T-helper 1 cell treated with Interleukin-12 subunit alpha and Interleukin-12 subunit beta and Interleukin-4 antibody, amounts not matched to agents 30 μg/mL and 1 μg/mL, for 36 hours (primary cell): ENCODE data around the gene TMEM63A.

ENCODE experiments used
- H3K27ac Mint-ChIP-seq: one replicate; pipeline ENCODE4 v1.8.0; 2021; ENCODE audit warnings: mild to moderate bottlenecking, mixed read lengths
- H3K27me3 Mint-ChIP-seq: one replicate; pipeline ENCODE4 v1.8.0; 2021; ENCODE audit warnings: low read depth, mixed read lengths
- H3K36me3 Mint-ChIP-seq: one replicate; pipeline ENCODE4 v1.8.0; 2021; ENCODE audit warnings: low read depth, mixed read lengths
- H3K4me1 Mint-ChIP-seq: one replicate; pipeline ENCODE4 v1.8.0; 2021; ENCODE audit warnings: low read depth, mixed read lengths
- H3K4me3 Mint-ChIP-seq: one replicate; pipeline ENCODE4 v1.8.0; 2021; ENCODE audit warnings: mild to moderate bottlenecking, moderate library complexity, mixed read lengths
- H3K9me3 Mint-ChIP-seq: one replicate; pipeline ENCODE4 v1.8.0; 2021; ENCODE audit warnings: mixed read lengths

TMEM63A gene

DNA sequence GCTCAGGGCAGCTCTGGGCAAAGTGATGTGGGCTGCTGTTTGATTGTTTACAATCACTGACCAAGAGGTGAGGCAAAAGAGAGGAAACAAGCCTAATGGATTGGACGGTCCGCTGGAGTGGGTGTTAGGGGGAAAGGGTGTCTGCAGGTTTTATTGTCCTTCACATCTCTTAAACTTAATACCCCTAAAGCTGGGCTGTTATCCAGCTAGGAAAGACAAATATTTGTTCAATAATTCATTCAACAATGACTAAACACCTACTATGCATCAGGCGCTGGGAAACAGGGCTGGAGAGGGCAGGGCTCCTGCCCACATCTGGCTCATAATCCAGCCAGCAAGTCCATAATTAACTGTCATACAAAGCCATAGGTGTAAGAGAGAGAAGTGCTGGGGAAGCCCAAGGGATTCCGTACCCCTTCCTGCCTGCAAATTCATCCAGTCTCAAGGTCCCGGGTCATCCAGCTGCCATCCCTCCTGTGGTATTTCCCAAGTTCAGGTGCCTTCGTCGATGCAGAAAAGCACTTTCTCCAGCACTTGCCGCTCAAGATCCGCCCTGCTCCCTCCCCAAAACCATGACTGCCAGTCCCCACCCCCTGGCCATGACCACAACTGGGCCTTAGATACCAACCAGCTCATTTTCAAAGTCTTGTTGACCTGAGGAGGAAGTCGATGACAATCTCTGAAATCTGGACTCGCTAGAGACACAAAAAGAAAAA is 10.7 kb downstream of the TMEM63A start:
- Mint-ChIP-seq H3K27me3 (no peaks in the 10 kb centered on the region), H3K4me3 (no peak overlapping the region), H3K27ac (no peak overlapping the region), H3K4me1 (peaks cover 25% of the 10 kb centered on the region), H3K9me3 (no peaks in the 10 kb centered on the region), H3K36me3 (peaks cover 46% of the 10 kb centered on the region)

DNA sequence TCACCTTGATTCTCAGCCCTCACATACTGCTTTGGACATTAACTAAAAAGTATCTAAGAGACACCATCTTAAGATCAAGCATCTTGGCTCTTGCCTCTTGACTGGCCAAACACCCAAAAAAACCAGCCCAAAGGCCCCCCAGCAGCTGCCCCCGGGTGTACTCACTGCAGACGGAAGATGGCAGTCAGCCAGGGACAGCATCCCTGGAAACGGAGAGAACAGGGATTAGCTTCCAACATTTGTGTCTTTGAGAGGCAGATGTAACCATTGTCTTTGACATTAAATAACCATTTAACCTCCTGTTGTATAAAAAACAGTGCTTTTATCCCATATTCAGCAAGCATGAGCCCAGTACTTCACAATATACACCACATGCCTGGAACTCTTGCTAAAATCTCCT is 11.3 kb downstream of the TMEM63A start:
- Mint-ChIP-seq H3K9me3 (no peaks in the 10 kb centered on the region), H3K27me3 (no peaks in the 10 kb centered on the region), H3K27ac (no peak overlapping the region), H3K4me3 (no peak overlapping the region), H3K4me1 (peaks cover 25% of the 10 kb centered on the region), H3K36me3 (peaks cover 52% of the 10 kb centered on the region)

DNA sequence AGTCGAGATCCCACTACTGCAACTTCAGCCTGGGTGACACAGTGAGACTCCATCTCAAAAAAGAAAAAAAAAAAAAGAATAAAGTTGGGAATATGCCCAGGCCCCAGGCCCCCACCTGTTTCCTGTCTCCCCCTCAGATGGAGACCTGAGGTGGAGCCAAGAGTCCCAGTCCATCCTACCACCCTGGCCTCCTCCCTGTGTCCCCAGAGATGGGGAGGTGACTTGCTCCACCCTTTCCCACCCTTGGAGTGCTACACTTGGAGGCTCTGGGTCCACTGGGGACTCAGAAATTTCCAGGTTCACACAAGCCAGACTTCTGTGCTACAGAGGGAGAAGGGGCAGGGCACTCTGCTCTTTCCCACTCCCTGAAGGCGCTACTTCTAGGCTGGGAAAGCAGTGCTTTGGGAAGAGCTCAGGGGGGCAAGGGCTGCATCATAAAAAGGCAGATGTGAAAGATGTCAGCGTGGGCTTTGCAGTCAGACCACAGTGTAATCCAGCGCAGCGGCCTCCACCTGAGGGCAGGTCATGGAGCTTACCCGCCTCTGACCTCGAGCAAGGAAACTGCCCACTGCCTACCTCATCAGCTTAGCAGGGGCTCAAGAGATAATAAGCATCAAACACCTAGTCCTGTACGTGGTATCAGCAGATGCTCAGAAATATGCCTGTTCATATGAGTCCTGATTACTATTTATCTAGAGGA is 13.4 kb downstream of the TMEM63A start:
- Mint-ChIP-seq H3K9me3 (no peaks in the 10 kb centered on the region), H3K27ac (no peak overlapping the region), H3K36me3 (peaks cover 53% of the 10 kb centered on the region), H3K4me1 (peaks cover 24% of the 10 kb centered on the region), H3K27me3 (no peaks in the 10 kb centered on the region), H3K4me3 (no peak overlapping the region)

DNA sequence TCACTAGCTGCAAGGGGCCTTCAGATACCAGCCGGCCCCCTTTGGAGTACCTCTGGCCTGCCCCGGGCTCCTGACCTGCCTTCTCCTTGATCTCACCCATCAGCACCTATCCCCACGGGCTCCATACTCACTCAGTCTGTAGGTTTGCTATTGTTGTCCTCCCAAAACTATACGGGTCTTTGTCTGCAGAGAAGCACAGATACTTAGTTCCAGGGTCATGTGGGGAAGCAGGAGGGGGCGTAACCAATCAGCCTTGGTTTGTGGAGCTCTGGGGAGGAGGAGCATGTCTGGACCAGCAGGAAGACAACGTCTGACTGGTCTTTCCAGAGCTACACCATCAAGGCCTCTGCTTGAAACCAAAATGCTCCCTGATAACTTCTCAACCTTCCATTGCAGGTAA is 15.2 kb downstream of the TMEM63A start:
- Mint-ChIP-seq H3K4me3 (peak overlapping the region; percentile 29), H3K4me1 (peaks cover 24% of the 10 kb centered on the region), H3K27ac (peak overlapping the region; percentile 13), H3K36me3 (peaks cover 54% of the 10 kb centered on the region), H3K27me3 (no peaks in the 10 kb centered on the region), H3K9me3 (no peaks in the 10 kb centered on the region)

DNA sequence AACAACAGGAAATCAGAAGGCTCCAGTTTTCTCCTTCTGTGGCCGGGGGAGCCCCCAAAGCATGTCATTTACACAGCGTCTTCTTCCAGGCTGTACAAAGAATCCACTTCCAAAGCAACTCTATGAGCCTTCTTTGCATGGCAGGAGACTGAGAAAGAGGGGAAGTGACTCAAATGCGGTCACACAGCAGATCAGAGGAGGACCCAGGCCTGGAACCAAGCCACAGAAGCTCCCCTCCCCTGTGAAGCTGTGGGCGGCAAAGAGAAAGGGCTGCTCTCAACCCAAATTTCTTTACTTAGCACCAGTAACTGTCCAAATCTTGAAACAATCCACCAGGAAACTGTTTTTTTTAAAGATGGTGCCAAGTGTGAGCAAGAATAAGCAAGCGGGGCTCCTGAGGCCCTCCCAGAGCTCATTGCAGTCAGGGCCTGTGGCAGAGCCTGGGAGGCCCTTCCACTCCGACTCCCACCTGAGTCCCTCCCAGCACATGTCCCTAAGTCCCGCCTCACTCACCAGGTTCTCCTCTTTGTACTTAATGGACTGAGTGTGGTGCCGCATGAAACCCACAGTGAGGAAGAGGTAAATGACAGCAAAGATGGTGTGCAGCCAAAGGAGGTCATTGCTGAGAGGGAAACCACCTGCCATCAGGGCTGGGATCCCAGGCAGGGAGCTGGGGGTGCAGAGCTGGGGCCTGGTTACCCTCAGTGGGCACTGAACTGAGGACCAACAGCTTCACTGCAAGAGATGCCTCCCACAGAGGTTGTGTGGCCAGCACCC is 15.9 kb downstream of the TMEM63A start:
- H3K36me3 Mint-ChIP-seq, result peaks cover 51% of the 10 kb centered on the region
- peak overlapping the region; percentile 69 for H3K4me3 Mint-ChIP-seq
- H3K27ac Mint-ChIP-seq, result peak overlapping the region; percentile 77
- peaks cover 24% of the 10 kb centered on the region for H3K4me1 Mint-ChIP-seq
- no peaks in the 10 kb centered on the region for H3K9me3 Mint-ChIP-seq
- no peaks in the 10 kb centered on the region for H3K27me3 Mint-ChIP-seq

DNA sequence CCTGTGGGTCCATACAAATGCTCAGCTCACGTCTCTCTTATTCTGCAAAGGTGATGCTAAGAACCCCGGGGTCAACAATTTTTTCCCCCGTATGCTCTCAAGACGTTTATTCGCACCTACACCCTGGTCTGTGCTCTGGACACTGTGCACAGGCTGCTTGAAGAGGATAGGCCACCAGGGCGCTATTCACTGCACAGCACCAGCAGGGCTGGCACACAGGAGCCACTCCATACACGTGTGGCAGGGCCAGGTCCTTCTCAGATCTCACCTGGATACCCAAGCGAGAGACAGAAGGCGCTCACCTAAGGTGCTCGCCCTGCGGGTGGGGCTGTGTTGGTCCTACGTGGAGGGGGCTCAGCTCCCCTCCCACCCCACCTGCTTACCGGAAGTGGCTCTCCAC is 16.7 kb downstream of the TMEM63A start:
- H3K27ac Mint-ChIP-seq, result no peak overlapping the region
- peaks cover 45% of the 10 kb centered on the region for H3K36me3 Mint-ChIP-seq
- H3K27me3 Mint-ChIP-seq, result no peaks in the 10 kb centered on the region
- no peak overlapping the region for H3K4me3 Mint-ChIP-seq
- H3K9me3 Mint-ChIP-seq, result no peaks in the 10 kb centered on the region
- peaks cover 24% of the 10 kb centered on the region for H3K4me1 Mint-ChIP-seq

DNA sequence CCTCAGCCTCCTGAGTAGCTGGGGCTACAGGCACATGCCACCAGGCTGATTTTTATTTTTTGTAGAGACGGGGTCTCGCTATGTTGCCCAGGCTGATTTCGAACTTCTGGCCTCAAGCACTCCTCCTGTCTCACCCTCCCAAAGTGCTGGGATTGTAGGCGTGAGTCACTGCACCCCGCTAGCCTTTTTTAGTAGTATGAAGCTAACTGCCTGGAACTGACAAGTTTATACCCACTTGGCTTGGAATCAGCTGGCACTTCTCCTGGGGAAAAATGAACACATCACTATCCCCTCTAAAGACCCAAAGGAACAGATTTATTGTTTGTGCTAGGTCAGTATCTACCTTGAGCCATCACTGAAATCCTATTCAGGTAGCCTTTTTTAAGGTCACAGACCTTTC is 19.0 kb downstream of the TMEM63A start:
- H3K36me3 Mint-ChIP-seq, result peaks cover 54% of the 10 kb centered on the region
- no peak overlapping the region for H3K27ac Mint-ChIP-seq
- no peak overlapping the region for H3K4me3 Mint-ChIP-seq
- H3K27me3 Mint-ChIP-seq, result no peaks in the 10 kb centered on the region
- no peaks in the 10 kb centered on the region for H3K9me3 Mint-ChIP-seq
- peaks cover 22% of the 10 kb centered on the region for H3K4me1 Mint-ChIP-seq

DNA sequence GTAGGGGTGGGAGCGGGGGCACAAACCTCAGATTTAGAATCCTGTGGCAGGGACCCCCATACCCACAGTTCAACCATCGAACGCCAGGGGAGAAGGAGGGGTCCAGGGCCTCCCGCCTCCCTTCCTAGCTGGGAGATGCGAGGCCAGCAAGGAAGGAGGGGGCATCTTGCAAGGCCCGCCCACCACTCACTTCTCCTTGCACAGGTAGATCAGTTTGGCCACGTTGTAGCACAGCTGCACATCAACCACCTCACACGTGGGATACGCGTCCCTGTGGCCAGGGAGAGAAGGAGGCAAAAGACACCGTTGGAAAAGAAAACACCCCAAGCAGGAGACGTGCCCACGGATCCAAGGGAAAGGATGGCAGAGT is 19.6 kb downstream of the TMEM63A start:
- Mint-ChIP-seq H3K4me3 (no peak overlapping the region), H3K27me3 (no peaks in the 10 kb centered on the region), H3K36me3 (peaks cover 53% of the 10 kb centered on the region), H3K27ac (no peak overlapping the region), H3K9me3 (no peaks in the 10 kb centered on the region), H3K4me1 (peaks cover 20% of the 10 kb centered on the region)

DNA sequence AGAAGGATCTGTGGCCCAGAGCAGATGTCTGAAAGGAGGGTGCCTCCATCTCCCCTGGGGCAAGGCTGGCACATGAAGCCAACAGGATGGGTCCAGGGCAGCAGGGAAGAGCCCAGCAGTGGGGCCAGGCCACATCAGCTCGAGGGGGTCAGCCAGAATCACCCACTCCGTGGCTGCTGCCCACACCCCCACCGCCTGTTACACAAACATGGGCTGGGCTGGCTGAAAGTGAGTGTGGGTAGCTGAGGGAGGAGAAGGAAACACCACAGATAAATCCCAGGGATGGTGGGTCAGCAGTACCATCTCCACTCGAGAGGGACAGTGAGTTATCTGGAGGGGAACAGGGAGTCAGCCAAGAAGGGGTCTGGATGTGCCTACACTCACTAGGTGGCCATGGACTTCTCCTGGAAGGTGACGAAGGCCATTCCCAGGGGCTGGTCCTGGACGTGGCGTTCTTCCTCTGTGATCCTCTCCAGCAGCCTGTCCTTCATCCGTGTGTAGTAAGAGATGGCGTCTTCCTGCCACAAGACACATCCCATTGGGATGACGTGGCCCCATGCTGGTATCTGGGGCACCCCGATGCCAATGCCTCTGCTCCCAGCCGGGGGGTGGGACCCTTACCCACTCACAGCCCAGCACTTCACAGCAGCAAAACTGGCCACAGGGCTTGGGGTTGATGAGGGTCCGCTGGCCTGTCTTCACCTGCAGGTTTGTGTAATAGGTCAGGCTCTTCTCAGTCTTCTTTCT is 20.2 kb downstream of the TMEM63A start:
- Mint-ChIP-seq H3K27ac (no peak overlapping the region), H3K4me3 (no peak overlapping the region), H3K36me3 (peaks cover 49% of the 10 kb centered on the region), H3K27me3 (no peaks in the 10 kb centered on the region), H3K9me3 (no peaks in the 10 kb centered on the region), H3K4me1 (peaks cover 14% of the 10 kb centered on the region)

DNA sequence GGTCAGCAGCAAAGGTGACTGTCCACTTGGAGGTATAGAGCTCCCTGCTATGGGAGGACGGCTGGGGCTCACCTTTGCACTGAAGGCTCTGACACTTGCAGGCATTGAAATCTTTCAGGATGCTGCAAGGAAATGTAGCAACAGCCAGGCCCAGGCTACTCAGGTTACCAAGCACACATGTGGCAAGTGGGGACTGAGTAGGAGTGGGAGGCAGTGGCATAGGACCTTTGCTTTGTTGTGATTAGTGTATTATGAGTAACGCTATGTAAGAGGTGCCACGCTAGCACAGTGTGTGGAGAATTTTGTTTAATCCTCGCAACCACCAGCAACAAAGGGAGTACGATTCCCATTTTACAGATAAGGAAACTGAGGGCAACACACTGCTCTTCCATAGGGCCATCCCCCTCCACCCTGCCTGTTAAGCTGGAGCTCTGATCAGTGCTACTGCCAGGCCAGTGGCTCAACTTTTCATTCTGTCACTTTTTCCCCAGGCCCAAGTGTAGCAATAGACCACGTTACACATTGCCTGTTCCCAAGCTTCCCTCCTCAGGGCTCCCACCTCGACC is 21.2 kb downstream of the TMEM63A start:
- peaks cover 46% of the 10 kb centered on the region for H3K36me3 Mint-ChIP-seq
- H3K27me3 Mint-ChIP-seq, result no peaks in the 10 kb centered on the region
- H3K27ac Mint-ChIP-seq, result no peak overlapping the region
- no peaks in the 10 kb centered on the region for H3K9me3 Mint-ChIP-seq
- H3K4me1 Mint-ChIP-seq, result peaks cover 9% of the 10 kb centered on the region
- no peak overlapping the region for H3K4me3 Mint-ChIP-seq

DNA sequence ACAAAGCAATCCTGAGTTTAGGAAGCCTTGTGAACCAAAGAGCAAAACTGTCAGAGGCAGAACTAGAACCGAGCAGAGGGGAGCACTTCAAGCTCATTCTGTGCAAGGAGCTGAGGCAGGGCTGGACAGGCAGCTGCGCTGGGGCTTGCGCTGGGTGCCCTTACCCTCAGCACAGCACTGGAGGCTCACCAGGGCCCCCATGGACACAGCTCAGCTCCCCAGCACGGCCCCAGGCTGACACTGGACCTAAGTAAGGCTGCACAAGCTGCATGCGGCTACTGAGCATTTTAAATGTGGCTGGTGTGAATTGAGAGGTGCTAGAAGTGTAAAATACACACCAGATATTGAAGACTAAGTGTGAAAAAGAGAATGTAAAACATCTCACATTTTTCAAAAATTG is 22.1 kb downstream of the TMEM63A start:
- Mint-ChIP-seq H3K9me3 (no peaks in the 10 kb centered on the region), H3K4me3 (no peak overlapping the region), H3K27me3 (no peaks in the 10 kb centered on the region), H3K36me3 (peaks cover 44% of the 10 kb centered on the region), H3K27ac (no peak overlapping the region), H3K4me1 (peaks cover 11% of the 10 kb centered on the region)

DNA sequence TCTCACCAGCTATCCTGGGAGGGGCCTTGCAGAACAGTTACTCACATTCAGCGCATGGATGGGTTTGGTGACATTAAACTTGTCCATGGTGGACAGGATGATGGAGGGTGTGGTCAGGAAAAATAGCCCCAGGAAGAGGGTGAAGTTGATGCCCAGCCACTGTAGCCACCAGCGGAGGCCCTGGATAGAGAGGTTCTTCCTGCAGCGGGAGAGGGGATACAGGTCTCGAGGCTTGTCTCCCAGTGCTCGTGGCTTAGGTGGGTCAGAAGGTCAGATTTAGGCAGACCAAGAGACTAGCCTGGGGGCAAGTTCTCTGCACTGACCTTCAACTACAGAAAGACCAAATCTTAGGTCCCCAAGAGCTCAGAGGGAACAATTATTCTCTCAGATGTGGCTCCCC is 23.0 kb downstream of the TMEM63A start:
- H3K27me3 Mint-ChIP-seq, result no peaks in the 10 kb centered on the region
- H3K9me3 Mint-ChIP-seq, result no peaks in the 10 kb centered on the region
- peaks cover 11% of the 10 kb centered on the region for H3K4me1 Mint-ChIP-seq
- H3K36me3 Mint-ChIP-seq, result peaks cover 47% of the 10 kb centered on the region
- no peak overlapping the region for H3K27ac Mint-ChIP-seq
- H3K4me3 Mint-ChIP-seq, result no peak overlapping the region

DNA sequence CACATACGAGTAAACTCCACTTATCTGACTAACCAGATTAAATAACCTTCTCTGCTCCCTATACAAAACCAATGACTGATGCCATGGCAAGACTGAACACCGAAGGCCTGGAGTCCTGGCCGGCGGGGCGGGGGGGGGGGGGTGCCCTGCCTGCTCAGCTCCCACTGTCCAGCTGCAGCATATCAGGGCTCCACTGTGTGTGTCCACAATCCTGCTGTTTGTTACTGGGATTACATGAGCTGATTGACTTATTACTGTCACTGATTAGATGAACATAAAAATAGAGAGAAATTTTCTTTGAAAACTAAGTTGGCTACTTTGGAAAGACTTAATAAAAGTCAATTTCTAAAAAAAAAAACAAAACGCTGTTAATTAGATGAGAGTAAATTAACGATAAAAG is 24.9 kb downstream of the TMEM63A start:
- Mint-ChIP-seq H3K9me3 (no peaks in the 10 kb centered on the region), H3K27ac (no peak overlapping the region), H3K36me3 (peaks cover 53% of the 10 kb centered on the region), H3K27me3 (no peaks in the 10 kb centered on the region), H3K4me3 (no peak overlapping the region), H3K4me1 (peaks cover 14% of the 10 kb centered on the region)
